Esophagus squamous epithelium (tissue), 5 donors: Measurements from ENCODE around the gene DOK5. TPM values are rescaled to one million over a fixed set of nuclear protein-coding genes. Genes with fewer than 3 reads are reported as not detected.

Experiments used
- DNase-seq: peaks from one replicate; lab custom pipeline; 2025; lab: John Stamatoyannopoulos, UW
- H3K27ac ChIP-seq, 4 donors: fragments of 200-600 bp; sonication (generic); one replicate each; pipeline ENCODE4 v1.5.1; 2016 to 2019; ENCODE audit warnings: mild to moderate bottlenecking in 1 of 4
- H3K27me3 ChIP-seq, 4 donors: fragments of 200-600 bp; sonication (generic); 1 replicate in 3 of 4; 2 replicates in 1 of 4; pipeline versions ENCODE4 v1.5.1 to v1.6.0; 2017 to 2021; ENCODE audit warnings: antibody characterized with exemption in 1 of 4
- H3K36me3 ChIP-seq, 3 donors: fragments of 200-600 bp; sonication (generic); one replicate each; pipeline ENCODE4 v1.5.1; 2016 to 2019
- H3K4me1 ChIP-seq, 3 donors: fragments of 200-600 bp; sonication (generic); one replicate each; pipeline ENCODE4 v1.5.1; 2017 to 2019
- H3K4me3 ChIP-seq, 4 donors: fragments of 200-600 bp; sonication (generic); 1 replicate in 3 of 4; 2 replicates in 1 of 4; pipeline ENCODE4 v1.5.1; 2016 to 2019; ENCODE audit warnings: mild to moderate bottlenecking in 2 of 4, moderate library complexity in 1 of 4
- H3K9me3 ChIP-seq, 3 donors: fragments of 200-600 bp; sonication (generic); one replicate each; pipeline ENCODE4 v1.5.1; 2016 to 2019
- CTCF ChIP-seq, 6 experiments: fragments of 450-650 bp in 4 of 6; fragments of 200-600 bp in 2 of 6; sonication (generic) in 2 of 6; IDR thresholded peaks; one replicate each; pipeline ENCODE4 v1.5.1; 2016 to 2019; ENCODE audit warnings: antibody characterized with exemption in 6 of 6, mild to moderate bottlenecking in 4 of 6, moderate library complexity in 4 of 6
- POLR2A ChIP-seq, 4 donors: fragments of 450-650 bp; IDR thresholded peaks; one replicate each; pipeline ENCODE4 v1.6.1; 2017; ENCODE audit warnings: antibody characterized with exemption in 4 of 4, mild to moderate bottlenecking in 4 of 4, moderate library complexity in 3 of 4
- WGBS, 2 donors: methylation state at CpG; one replicate each; pipeline ENCODE4 v1.1.5; 2018; 5-methylcytosine and 5-hydroxymethylcytosine counted together
- intact Hi-C: fragments of 100-400 bp; cut with DNase I; formaldehyde crosslinking; loops from one replicate; pipeline ENCODE4 v1.15.0; 2022
- total RNA-seq, 4 donors: library from RNA; depleted of rRNA; stranded (reverse); fragments of >200 nt; gene quantifications; one replicate each; pipeline ENCODE4 v1.1.0, GENCODE V29; 2016
- donor health status: DM: yes; HTN: yes; CAD: no.

The DOK5 gene
- total RNA-seq, 4 donors from 2014 or later = 0.38 to 1.3 TPM; not detected in 2

GRCh38 chr20:54681869-54682268 lies 206.5 kb downstream of the DOK5 start:
- Histone ChIP-seq H3K4me3 (no peak overlapping the region), H3K9me3 (no peaks in the 10 kb centered on the region), H3K27me3 (peaks cover 0 to 24% (median 0%) of the 10 kb centered on the region in 4 donors), H3K4me1 (peaks cover 0 to 15% (median 0%) of the 10 kb centered on the region in 3 donors), H3K27ac (no peak overlapping the region), H3K36me3 (no peaks in the 10 kb centered on the region)
- WGBS, 2 donors = 22 to 28% methylated on average over 5 to 6 of the region's 6 CpGs
- TF ChIP-seq POLR2A (IDR thresholded peaks at IDR 0.05) = no peak
- no peak for TF ChIP-seq CTCF (IDR thresholded peaks at IDR 0.05)
- no peak for DNase-seq
- intact Hi-C loops = no loop called here

- Histone ChIP-seq H3K9me3 (no peaks in the 10 kb centered on the region), H3K36me3 (no peaks in the 10 kb centered on the region), H3K27me3 (peaks cover 0 to 5% (median 0%) of the 10 kb centered on the region in 4 donors), H3K4me3 (no peak overlapping the region), H3K4me1 (no peaks in the 10 kb centered on the region), H3K27ac (no peak overlapping the region)
- TF ChIP-seq CTCF (IDR thresholded peaks at IDR 0.05) (no peak), POLR2A (IDR thresholded peaks at IDR 0.05) (no peak)
- 86% methylated on average over 1 of the region's 1 CpG for WGBS, 2 donors
- intact Hi-C loops = no loop called here
- DNase-seq = no peak
Observed at GRCh38 chr20:54688476-54688875, 213.1 kb downstream of the DOK5 start.

GRCh38 chr20:54690323-54690722 lies 214.9 kb downstream of the DOK5 start:
- H3K27me3 ChIP-seq = no peaks in the 10 kb centered on the region
- TF ChIP-seq CTCF (IDR thresholded peaks at IDR 0.05) (no peak), POLR2A (IDR thresholded peaks at IDR 0.05) (no peak)
- intact Hi-C loops = no loop called here
- H3K4me1 ChIP-seq = no peaks in the 10 kb centered on the region
- DNase-seq = no peak
- no peaks in the 10 kb centered on the region for H3K36me3 ChIP-seq
- WGBS, 2 donors = 57 to 68% methylated on average over 3 of the region's 3 CpGs
- H3K27ac ChIP-seq = no peak overlapping the region
- H3K4me3 ChIP-seq = no peak overlapping the region
- no peaks in the 10 kb centered on the region for H3K9me3 ChIP-seq

GRCh38 chr20:54691327-54691726 lies 215.9 kb downstream of the DOK5 start:
- Histone ChIP-seq H3K36me3 (no peaks in the 10 kb centered on the region), H3K27ac (no peak overlapping the region), H3K27me3 (no peaks in the 10 kb centered on the region), H3K4me1 (no peaks in the 10 kb centered on the region), H3K9me3 (no peaks in the 10 kb centered on the region), H3K4me3 (no peak overlapping the region)
- intact Hi-C loops = no loop called here
- 59 to 68% methylated on average over 2 of the region's 2 CpGs for WGBS, 2 donors
- no peak for DNase-seq
- TF ChIP-seq CTCF (IDR thresholded peaks at IDR 0.05) = no peak
- TF ChIP-seq POLR2A (IDR thresholded peaks at IDR 0.05) = no peak

GRCh38 chr20:54692168-54692887 lies 216.9 kb downstream of the DOK5 start:
- Histone ChIP-seq H3K27me3 (no peaks in the 10 kb centered on the region), H3K27ac (no peak overlapping the region), H3K4me1 (no peaks in the 10 kb centered on the region), H3K9me3 (no peaks in the 10 kb centered on the region), H3K36me3 (no peaks in the 10 kb centered on the region), H3K4me3 (no peak overlapping the region)
- intact Hi-C loops = no loop called here
- TF ChIP-seq POLR2A (IDR thresholded peaks at IDR 0.05) = no peak
- TF ChIP-seq CTCF (IDR thresholded peaks at IDR 0.05) = no peak
- WGBS, 2 donors = 53 to 67% methylated on average over 4 of the region's 4 CpGs
- DNase-seq = no peak
